Ovary (tissue), 9 donors: ENCODE measurements around the gene PGAP3. TPM values are rescaled to one million over a fixed set of nuclear protein-coding genes. Genes with fewer than 3 reads are reported as not detected.

ENCODE experiments used
- DNase-seq, 5 donors: peaks; one replicate each; pipeline ENCODE4 v3.0.0-alpha.2; 2019 to 2020
- H3K27ac ChIP-seq, 2 donors: fragments of 200-600 bp; one replicate each; pipeline versions ENCODE4 v1.5.1 to v1.8.0; 2019 to 2022
- H3K27me3 ChIP-seq: fragments of 200-600 bp; one replicate; pipeline ENCODE4 v1.8.0; 2022
- H3K36me3 ChIP-seq: fragments of 200-600 bp; sonication (generic); one replicate; pipeline ENCODE4 v1.5.1; 2019
- H3K4me1 ChIP-seq: one replicate; pipeline ENCODE4 v1.8.1; 2013; ENCODE audit warnings: mild to moderate bottlenecking, moderate library complexity; ENCODE audit not compliant: insufficient read depth
- H3K4me3 ChIP-seq: fragments of 200-600 bp; sonication (generic); one replicate; pipeline ENCODE4 v1.5.1; 2017
- H3K9me3 ChIP-seq, 2 donors: fragments of 200-600 bp in 1 of 2; sonication (generic) in 1 of 2; one replicate each; pipeline versions ENCODE4 v1.5.1 to v1.8.1; 2013 to 2019; ENCODE audit warnings: mild to moderate bottlenecking in 1 of 2, moderate library complexity in 1 of 2
- EP300 ChIP-seq: sonication (generic); formaldehyde crosslinking; IDR thresholded peaks from one replicate; pipeline ENCODE4 v1.6.1; 2017; ENCODE audit warnings: antibody characterized with exemption
- POLR2A ChIP-seq: fragments of 450-650 bp; IDR thresholded peaks from one replicate; pipeline ENCODE4 v1.6.1; 2017; ENCODE audit warnings: antibody characterized with exemption, mild to moderate bottlenecking, moderate library complexity
- WGBS, 3 donors: extraction: QIAGEN DNeasy Blood & Tissue Kit in 1 of 3; methylation state at CpG; one replicate each; pipeline versions ENCODE4 v1.1.5 to v1.1.7; 2013 to 2017; 5-methylcytosine and 5-hydroxymethylcytosine counted together
- intact Hi-C, 4 donors: fragments of 100-400 bp; cut with DNase I; formaldehyde crosslinking; loops; one replicate each; pipeline versions ENCODE4 v1.11.0 to v1.15.1; 2022 to 2023
- polyA plus RNA-seq, 2 donors: library from polyadenylated mRNA; stranded (reverse); fragments of 200-250 nt in 1 of 2; fragments of 350-450 nt in 1 of 2; fragmentation: Illumina TruSeq in 1 of 2; extraction: RNeasy Lipid Tissue Mini Kit (QIAGEN cat#74804) in 1 of 2; gene quantifications; one replicate each; pipeline ENCODE4 v1.2.3, GENCODE V29; 2013 to 2014
- total RNA-seq, 7 donors: library from RNA; depleted of rRNA in 2 of 7; stranded (reverse); fragments of >200 nt in 2 of 7; fragmentation: NEBNext Ultra II Directional in 3 of 7; extraction: Animal tissue kit (Norgen Biotek cat#: 25700) in 3 of 7; gene quantifications; one replicate each; pipeline versions ENCODE4 v1.1.0 to v1.2.4, GENCODE V29; 2016 to 2023
- TF ChIP-seq, protein P1 (sequence below), 3 donors: fragments of 450-650 bp in 2 of 3; fragments of 200-600 bp in 1 of 3; IDR thresholded peaks; one replicate each; pipeline versions ENCODE4 v1.5.1 to v1.8.0; 2016 to 2022; ENCODE audit warnings: antibody characterized with exemption in 3 of 3, mild to moderate bottlenecking in 1 of 3
- donor health status: DM: no; HTN: no; CAD: no; lungs with moderate emphysema.
- donor health status: DM: no; HTN: no; CAD: no.
- donor health status: Bipolar disorder and iron deficiency.
- donor health status: DM: yes; HTN: yes; CAD: no.
- donor health status: DM: no; HTN: no; CAD: no.
- donor health status: DM: yes; HTN: yes; CAD: no.

The PGAP3 gene
- total and polyA plus RNA-seq, 9 donors, result 7.9 to 31.3 (median 19.6) TPM

DNA sequence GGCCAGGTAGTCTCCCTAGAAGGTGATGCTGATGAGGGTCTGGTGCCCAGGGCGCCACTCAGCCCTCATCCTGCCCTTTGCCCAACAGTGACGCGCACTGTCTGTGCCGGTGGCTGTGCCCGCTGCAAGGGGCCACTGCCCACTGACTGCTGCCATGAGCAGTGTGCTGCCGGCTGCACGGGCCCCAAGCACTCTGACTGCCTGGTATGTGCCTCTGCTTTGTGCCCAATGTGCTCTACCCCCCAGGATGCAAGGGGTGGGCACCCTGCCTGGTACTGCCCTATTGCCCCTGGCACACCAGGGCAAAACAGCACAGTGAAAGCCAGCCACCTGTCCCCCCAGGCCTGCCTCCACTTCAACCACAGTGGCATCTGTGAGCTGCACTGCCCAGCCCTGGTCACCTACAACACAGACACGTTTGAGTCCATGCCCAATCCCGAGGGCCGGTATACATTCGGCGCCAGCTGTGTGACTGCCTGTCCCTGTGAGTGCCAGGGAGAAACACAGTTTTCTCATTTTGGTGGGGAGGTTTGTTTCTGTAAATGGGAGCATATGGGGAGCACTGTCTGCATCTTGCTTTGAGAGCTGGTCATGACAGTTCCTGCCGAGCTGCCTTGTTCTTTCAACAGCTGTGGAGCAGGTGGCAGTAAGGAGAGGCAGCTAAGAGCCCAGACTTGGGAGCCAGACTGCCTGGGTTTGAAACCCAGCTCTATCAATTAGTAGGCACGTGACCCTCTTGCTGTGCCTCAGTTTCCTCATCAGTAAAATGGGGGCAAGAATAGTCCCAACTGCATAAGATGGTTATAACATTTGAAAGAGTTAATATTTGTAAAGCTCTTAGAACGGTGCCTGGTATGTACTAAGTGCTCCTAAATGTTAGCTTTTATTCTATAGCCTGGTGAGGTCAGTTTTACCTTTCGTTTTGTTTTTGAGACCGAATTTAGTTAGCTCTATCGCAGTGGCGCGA lies 22.4 kb upstream of the PGAP3 start:
- Histone ChIP-seq H3K27me3 (no peaks in the 10 kb centered on the region), H3K4me3 (no peak overlapping the region), H3K4me1 (no peaks in the 10 kb centered on the region), H3K36me3 (no peaks in the 10 kb centered on the region), H3K27ac (no peak overlapping the region), H3K9me3 (no peaks in the 10 kb centered on the region)
- intact Hi-C loops, result no loop called here
- no peak for DNase-seq
- 87 to 92% (median 91%) methylated on average over 18 to 20 of the region's 20 CpGs for WGBS, 3 donors
- TF ChIP-seq POLR2A, result no peak
- no peak for TF ChIP-seq EP300
- TF ChIP-seq, protein P1, sequence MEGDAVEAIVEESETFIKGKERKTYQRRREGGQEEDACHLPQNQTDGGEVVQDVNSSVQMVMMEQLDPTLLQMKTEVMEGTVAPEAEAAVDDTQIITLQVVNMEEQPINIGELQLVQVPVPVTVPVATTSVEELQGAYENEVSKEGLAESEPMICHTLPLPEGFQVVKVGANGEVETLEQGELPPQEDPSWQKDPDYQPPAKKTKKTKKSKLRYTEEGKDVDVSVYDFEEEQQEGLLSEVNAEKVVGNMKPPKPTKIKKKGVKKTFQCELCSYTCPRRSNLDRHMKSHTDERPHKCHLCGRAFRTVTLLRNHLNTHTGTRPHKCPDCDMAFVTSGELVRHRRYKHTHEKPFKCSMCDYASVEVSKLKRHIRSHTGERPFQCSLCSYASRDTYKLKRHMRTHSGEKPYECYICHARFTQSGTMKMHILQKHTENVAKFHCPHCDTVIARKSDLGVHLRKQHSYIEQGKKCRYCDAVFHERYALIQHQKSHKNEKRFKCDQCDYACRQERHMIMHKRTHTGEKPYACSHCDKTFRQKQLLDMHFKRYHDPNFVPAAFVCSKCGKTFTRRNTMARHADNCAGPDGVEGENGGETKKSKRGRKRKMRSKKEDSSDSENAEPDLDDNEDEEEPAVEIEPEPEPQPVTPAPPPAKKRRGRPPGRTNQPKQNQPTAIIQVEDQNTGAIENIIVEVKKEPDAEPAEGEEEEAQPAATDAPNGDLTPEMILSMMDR (IDR thresholded peaks at IDR 0.05), result no peak

DNA sequence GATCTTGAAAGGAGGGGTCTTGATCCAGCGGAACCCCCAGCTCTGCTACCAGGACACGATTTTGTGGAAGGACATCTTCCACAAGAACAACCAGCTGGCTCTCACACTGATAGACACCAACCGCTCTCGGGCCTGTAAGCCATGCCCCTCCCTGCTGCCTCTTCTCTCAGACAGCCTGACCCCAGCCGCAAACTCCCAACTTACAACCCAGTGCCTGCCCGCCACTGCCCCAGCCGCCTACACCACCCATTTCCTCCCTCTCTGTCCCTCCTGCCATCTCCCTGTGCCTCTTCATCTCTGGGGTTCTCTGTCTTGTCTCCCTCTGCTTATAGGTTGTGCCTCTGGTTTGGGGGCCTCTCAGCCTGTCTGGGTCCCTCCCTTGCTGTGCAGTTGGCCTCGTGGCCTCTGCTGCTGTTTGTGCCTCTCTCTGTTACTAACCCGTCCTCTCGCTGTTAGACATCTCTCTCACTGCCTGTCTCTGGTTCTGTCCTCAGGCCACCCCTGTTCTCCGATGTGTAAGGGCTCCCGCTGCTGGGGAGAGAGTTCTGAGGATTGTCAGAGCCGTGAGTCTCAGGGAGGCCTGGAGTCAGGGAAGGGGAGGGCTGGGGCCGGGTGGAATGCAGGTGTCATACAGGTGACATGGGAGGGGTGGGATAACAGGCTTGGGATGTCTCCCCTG lies 21.6 kb upstream of the PGAP3 start:
- DNase-seq, result no peak
- H3K27me3 ChIP-seq, result no peaks in the 10 kb centered on the region
- H3K27ac ChIP-seq, result no peak overlapping the region
- intact Hi-C loops, result no loop called here
- no peaks in the 10 kb centered on the region for H3K36me3 ChIP-seq
- peaks cover 4% of the 10 kb centered on the region for H3K4me1 ChIP-seq
- no peaks in the 10 kb centered on the region for H3K9me3 ChIP-seq
- WGBS, 3 donors, result 83 to 87% (median 86%) methylated on average over 14 of the region's 14 CpGs
- H3K4me3 ChIP-seq, result no peak overlapping the region
- TF ChIP-seq, protein P1 (IDR thresholded peaks at IDR 0.05), result no peak
- TF ChIP-seq EP300 (no peak), POLR2A (no peak)

DNA sequence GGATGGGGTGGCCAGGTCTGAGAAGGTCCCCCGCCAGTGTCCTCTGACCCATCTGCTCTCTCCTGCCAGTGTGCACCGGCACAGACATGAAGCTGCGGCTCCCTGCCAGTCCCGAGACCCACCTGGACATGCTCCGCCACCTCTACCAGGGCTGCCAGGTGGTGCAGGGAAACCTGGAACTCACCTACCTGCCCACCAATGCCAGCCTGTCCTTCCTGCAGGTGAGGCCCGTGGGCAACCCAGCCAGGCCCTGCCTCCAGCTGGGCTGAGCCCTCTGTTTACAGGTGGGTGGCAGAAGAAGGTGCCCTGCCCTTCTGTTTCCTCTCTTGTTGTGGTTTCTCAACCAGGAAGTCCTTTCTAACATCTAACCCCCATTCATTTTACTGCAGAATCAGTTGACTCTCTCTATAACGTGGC lies 19.1 kb upstream of the PGAP3 start:
- Histone ChIP-seq H3K4me1 (peaks cover 4% of the 10 kb centered on the region), H3K36me3 (no peaks in the 10 kb centered on the region), H3K9me3 (no peaks in the 10 kb centered on the region), H3K27me3 (no peaks in the 10 kb centered on the region), H3K4me3 (no peak overlapping the region), H3K27ac (no peak overlapping the region)
- 86 to 92% (median 88%) methylated on average over 7 of the region's 7 CpGs for WGBS, 3 donors
- no peak for TF ChIP-seq EP300
- no peak for TF ChIP-seq POLR2A
- TF ChIP-seq, protein P1 (IDR thresholded peaks at IDR 0.05), result no peak
- DNase-seq, result no peak
- intact Hi-C loops, result no loop called here

DNA sequence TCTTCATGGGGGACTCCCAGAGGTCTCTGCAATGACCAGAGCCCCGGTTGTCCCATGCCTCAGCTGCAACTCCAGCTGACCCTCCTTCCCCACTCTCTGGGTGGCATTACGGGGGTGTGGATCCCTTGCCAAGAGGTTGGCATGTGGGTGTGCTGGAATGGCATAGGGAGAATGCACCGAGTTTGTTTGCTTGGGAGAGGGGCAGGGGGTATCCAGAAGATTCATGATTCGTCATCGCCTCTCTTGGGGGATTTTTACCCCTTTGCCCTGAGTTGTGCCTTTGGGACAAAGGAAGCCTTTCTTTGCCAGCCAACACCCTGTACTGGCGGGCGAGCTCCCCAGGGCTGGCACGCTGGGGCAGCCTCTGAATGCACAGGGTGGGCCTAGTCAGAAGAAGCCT lies 18.5 kb upstream of the PGAP3 start:
- Histone ChIP-seq H3K4me3 (no peak overlapping the region), H3K27me3 (no peaks in the 10 kb centered on the region), H3K27ac (no peak overlapping the region), H3K36me3 (no peaks in the 10 kb centered on the region), H3K9me3 (no peaks in the 10 kb centered on the region), H3K4me1 (peaks cover 6% of the 10 kb centered on the region)
- TF ChIP-seq EP300 (no peak), POLR2A (no peak)
- TF ChIP-seq, protein P1 (IDR thresholded peaks at IDR 0.05), result no peak
- no peak for DNase-seq
- 86 to 90% (median 87%) methylated on average over 8 of the region's 8 CpGs for WGBS, 3 donors
- intact Hi-C loops, result no loop called here
